ENCODE results near the gene SPCS1.

DNA sequence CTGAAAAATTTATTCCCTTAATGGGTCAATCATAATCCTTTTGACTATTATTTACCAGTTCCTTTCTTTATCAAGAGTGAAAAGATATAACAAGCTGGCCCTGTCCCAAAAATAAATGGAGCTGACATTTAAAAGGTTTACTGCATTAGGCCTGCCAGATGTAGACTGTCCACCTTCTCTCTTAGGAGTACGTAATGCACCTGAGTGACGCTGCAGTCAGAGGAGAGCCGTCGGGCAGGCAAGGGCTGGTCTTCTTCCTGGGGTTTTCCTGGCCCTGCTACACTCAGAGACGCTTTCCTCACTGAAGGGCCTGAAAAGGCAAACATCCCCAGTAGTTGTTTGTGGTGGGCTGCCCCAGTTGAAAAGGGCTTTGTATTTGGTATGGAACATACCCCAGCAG, 37.2 kb downstream of the SPCS1 start:
- TF ChIP-seq CTCF (conservative IDR thresholded peaks at IDR 0.05; ENCODE audit: low read depth, low read length) (no peak), EZH2 (IDR thresholded peaks at IDR 0.05; ENCODE audit: low read length, unreplicated experiment) (no peak)
